H9 (cell line): ENCODE measurements around the gene GLIPR2. TPM values are rescaled to one million over a fixed set of nuclear protein-coding genes. Genes with fewer than 3 reads are reported as not detected.

Source experiments
- DNase-seq: peaks from one replicate; pipeline ENCODE4 v3.0.0-alpha.2; 2017
- H2AFZ ChIP-seq: one replicate; pipeline ENCODE4 v1.6.1; 2013; ENCODE audit warnings: mild to moderate bottlenecking, low read length, control low read depth, moderate library complexity
- H2AK5ac ChIP-seq: 2 replicates; pipeline ENCODE4 v1.6.1; 2013; ENCODE audit warnings: low read length, control low read depth, mixed read lengths; ENCODE audit not compliant: insufficient read length
- H2BK120ac ChIP-seq: one replicate; pipeline ENCODE4 v1.6.1; 2013; ENCODE audit warnings: low read depth, mild to moderate bottlenecking, low read length, control low read depth, inconsistent platforms; ENCODE audit not compliant: poor library complexity, severe bottlenecking
- H2BK12ac ChIP-seq: 2 replicates; pipeline ENCODE4 v1.6.1; 2013; ENCODE audit warnings: low read length, control low read depth, mixed read lengths, low read depth; ENCODE audit not compliant: insufficient read length
- H2BK15ac ChIP-seq: 2 replicates; pipeline ENCODE4 v1.6.1; 2013; ENCODE audit warnings: low read depth, low read length, control low read depth
- H2BK20ac ChIP-seq: one replicate; pipeline ENCODE4 v1.6.1; 2013; ENCODE audit warnings: low read depth, mild to moderate bottlenecking, low read length, control low read depth, inconsistent platforms; ENCODE audit not compliant: poor library complexity, severe bottlenecking
- H2BK5ac ChIP-seq: 2 replicates; pipeline ENCODE4 v1.6.1; 2013; ENCODE audit warnings: low read length, control low read depth, mixed read lengths; ENCODE audit not compliant: insufficient read length
- H3K14ac ChIP-seq: 2 replicates; pipeline ENCODE4 v1.6.1; 2013; ENCODE audit warnings: low read length, control low read depth; ENCODE audit not compliant: insufficient read depth
- H3K18ac ChIP-seq: 2 replicates; pipeline ENCODE4 v1.6.1; 2013; ENCODE audit warnings: low read depth, mild to moderate bottlenecking, mixed read lengths, low read length, control low read depth; ENCODE audit not compliant: insufficient read length
- H3K23ac ChIP-seq: 2 replicates; pipeline ENCODE4 v1.6.1; 2013; ENCODE audit warnings: low read length, control low read depth, mixed read lengths, low read depth; ENCODE audit not compliant: insufficient read length
- H3K23me2 ChIP-seq: 2 replicates; pipeline ENCODE4 v1.6.1; 2013; ENCODE audit warnings: low read depth, mild to moderate bottlenecking, mixed read lengths, low read length, control low read depth; ENCODE audit not compliant: insufficient read length, poor library complexity, severe bottlenecking
- H3K27ac ChIP-seq: 2 replicates; pipeline ENCODE4 v1.5.1; 2013; ENCODE audit warnings: low read length, control low read depth, mixed read lengths, low read depth; ENCODE audit not compliant: insufficient read length
- H3K27me3 ChIP-seq: 2 replicates; pipeline ENCODE4 v1.6.1; 2013; ENCODE audit warnings: low read length, control low read depth, inconsistent platforms; ENCODE audit not compliant: insufficient read depth
- H3K4ac ChIP-seq: 2 replicates; pipeline ENCODE4 v1.6.1; 2013; ENCODE audit warnings: low read depth, mild to moderate bottlenecking, control low read depth, inconsistent platforms, low read length, moderate library complexity
- H3K4me1 ChIP-seq: 2 replicates; pipeline ENCODE4 v1.6.1; 2013; ENCODE audit warnings: low read length, control low read depth, inconsistent platforms; ENCODE audit not compliant: insufficient read depth
- H3K4me2 ChIP-seq: 2 replicates; pipeline ENCODE4 v1.6.1; 2013; ENCODE audit warnings: low read length, control low read depth, mixed read lengths; ENCODE audit not compliant: insufficient read length, insufficient read depth
- H3K56ac ChIP-seq: 2 replicates; pipeline ENCODE4 v1.6.1; 2013; ENCODE audit warnings: low read depth, mild to moderate bottlenecking, mixed read lengths, low read length, control low read depth; ENCODE audit not compliant: insufficient read length
- H3K79me1 ChIP-seq: 2 replicates; pipeline ENCODE4 v1.6.1; 2013; ENCODE audit warnings: low read depth, mild to moderate bottlenecking, moderate library complexity, low read length, control low read depth, inconsistent platforms; ENCODE audit not compliant: insufficient read depth, poor library complexity, severe bottlenecking
- H3K79me2 ChIP-seq: 2 replicates; pipeline ENCODE4 v1.6.1; 2013; ENCODE audit warnings: low read length, control low read depth, inconsistent platforms; ENCODE audit not compliant: insufficient read depth
- H3K9ac ChIP-seq: 2 replicates; pipeline ENCODE4 v1.6.1; 2013; ENCODE audit warnings: low read length, control low read depth, mixed read lengths; ENCODE audit not compliant: insufficient read length; ENCODE audit errors: extremely low read depth
- H3K9me3 ChIP-seq: one replicate; pipeline ENCODE4 v1.6.1; 2013; ENCODE audit warnings: low read depth, low read length, inconsistent platforms; ENCODE audit not compliant: control insufficient read depth
- H3T11ph ChIP-seq: one replicate; pipeline ENCODE4 v1.6.1; 2013; ENCODE audit warnings: mild to moderate bottlenecking, low read length, control low read depth, inconsistent platforms
- H4K20me1 ChIP-seq: one replicate; pipeline ENCODE4 v1.6.1; 2013; ENCODE audit not compliant: control insufficient read depth, insufficient read length, insufficient read depth
- H4K5ac ChIP-seq: 2 replicates; pipeline ENCODE4 v1.6.1; 2013; ENCODE audit warnings: low read depth, mild to moderate bottlenecking, mixed read lengths, low read length, control low read depth; ENCODE audit not compliant: insufficient read length
- H4K8ac ChIP-seq: replicated peaks from 2 replicates; pipeline ENCODE4 v1.6.1; 2013; ENCODE audit warnings: low read length, control low read depth, mixed read lengths, low read depth; ENCODE audit not compliant: insufficient read length
- H4K91ac ChIP-seq: 2 replicates; pipeline ENCODE4 v1.6.1; 2013; ENCODE audit warnings: low read depth, mild to moderate bottlenecking, moderate library complexity, mixed read lengths, low read length, control low read depth; ENCODE audit not compliant: insufficient read length
- H3K27ac Mint-ChIP-seq, 3 experiments: 2 replicates in 2 of 3; 3 replicates in 1 of 3; pipeline ENCODE4 v1.8.0; 2020 to 2021; ENCODE audit warnings: mixed read lengths in 3 of 3, mild to moderate bottlenecking in 1 of 3, moderate library complexity in 1 of 3
- H3K27me3 Mint-ChIP-seq: 2 replicates; pipeline ENCODE4 v1.8.0; 2021; ENCODE audit warnings: low read depth, mild to moderate bottlenecking, moderate library complexity, mixed read lengths
- H3K36me3 Mint-ChIP-seq, 3 experiments: 2 replicates in 2 of 3; 3 replicates in 1 of 3; pipeline ENCODE4 v1.8.0; 2020 to 2021; ENCODE audit warnings: low read depth in 3 of 3, mixed read lengths in 3 of 3; ENCODE audit not compliant: insufficient read depth in 1 of 3
- H3K4me1 Mint-ChIP-seq, 2 experiments: 2 replicates each; pipeline ENCODE4 v1.8.0; 2020; ENCODE audit warnings: mixed read lengths in 2 of 2
- H3K4me3 Mint-ChIP-seq, 2 experiments: 2 replicates in 1 of 2; 3 replicates in 1 of 2; pipeline ENCODE4 v1.8.0; 2020 to 2021; ENCODE audit warnings: mild to moderate bottlenecking in 2 of 2, mixed read lengths in 2 of 2, moderate library complexity in 1 of 2
- H3K9me3 Mint-ChIP-seq, 2 experiments: 2 replicates in 1 of 2; 3 replicates in 1 of 2; pipeline ENCODE4 v1.8.0; 2020; ENCODE audit warnings: mild to moderate bottlenecking in 2 of 2, mixed read lengths in 2 of 2, moderate library complexity in 1 of 2
- CTCF ChIP-seq: fragments of 200-600 bp; sonication (generic); conservative IDR thresholded peaks from 3 replicates; pipeline ENCODE4 v1.8.0; 2021; ENCODE audit warnings: antibody characterized with exemption, mild to moderate bottlenecking
- WGBS: extraction: QIAGEN DNeasy Blood & Tissue Kit; methylation state at CpG from one replicate; pipeline ENCODE4 v1.1.7; 2013; ENCODE audit warnings: missing lambda C conversion rate, low lambda C conversion rate, mixed read lengths; ENCODE audit not compliant: insufficient read length; ENCODE audit errors: extremely low coverage; 5-methylcytosine and 5-hydroxymethylcytosine counted together
- total RNA-seq: library from RNA; stranded (reverse); gene quantifications from 2 replicates; pipeline ENCODE4 v1.2.1, GENCODE V29; 2021

The GLIPR2 gene
- total RNA-seq, 1 experiment from 2014 or later = 10.0 TPM

- H3K4me3 Mint-ChIP-seq = no peak overlapping the region
- Histone ChIP-seq H3K4me1 (peaks cover 4% of the 10 kb centered on the region; the same call in 1 of the 2 replicates), H3K23ac (no peak overlapping the region), H3K27ac (no peak overlapping the region), H2BK12ac (no peak overlapping the region), H3K27me3 (no peaks in the 10 kb centered on the region), H3K79me2 (no peaks in the 10 kb centered on the region), H3K4ac (no peak overlapping the region), H3K9me3 (no peaks in the 10 kb centered on the region), H3K18ac (no peak overlapping the region), H2AFZ (no peak overlapping the region), H4K5ac (no peak overlapping the region), H3K56ac (no peak overlapping the region), H3K23me2 (no peaks in the 10 kb centered on the region), H2BK20ac (no peak overlapping the region), H4K20me1 (no peaks in the 10 kb centered on the region), H3T11ph (no peak overlapping the region), H4K8ac (no peak overlapping the region), H4K91ac (no peak overlapping the region), H3K4me2 (no peak overlapping the region), H3K79me1 (no peaks in the 10 kb centered on the region), H2BK15ac (no peak overlapping the region), H2AK5ac (no peak overlapping the region), H2BK5ac (no peak overlapping the region), H2BK120ac (no peak overlapping the region), H3K14ac (no peak overlapping the region), H3K9ac (no peak overlapping the region)
- H3K27me3 Mint-ChIP-seq = no peaks in the 10 kb centered on the region
- no peak for DNase-seq
- WGBS = no CpG with 5 or more reads among the region's 1 CpG
- H3K9me3 Mint-ChIP-seq = peaks cover 1 to 4% of the 10 kb centered on the region in 2 experiments; a peak in 2 of 5 replicates
- H3K4me1 Mint-ChIP-seq = peaks cover 20 to 27% of the 10 kb centered on the region in 2 experiments
- peak overlapping the region in 1 of 3 experiments; percentile 82; a peak in 4 of 7 replicates for H3K27ac Mint-ChIP-seq
- peaks cover 2 to 8% (median 8%) of the 10 kb centered on the region in 3 experiments for H3K36me3 Mint-ChIP-seq
- TF ChIP-seq CTCF = no peak
Measured at GRCh38 chr9:36092014-36092413, 44.5 kb upstream of the GLIPR2 start.
